HepG2 (cell line): ENCODE results near the gene AFG1L. TPM values are rescaled to one million over a fixed set of nuclear protein-coding genes. Genes with fewer than 3 reads are reported as not detected.

Experiments
- ATAC-seq: fragments of 200-7000 bp; cut with Tn5 transposase; 3 replicates; pipeline ENCODE4 v1.9.1; 2020; ENCODE audit warnings: mild to moderate bottlenecking, moderate library complexity
- BruUV-seq: library from RNA; stranded (reverse); fragments of 400-500 nt; replicated peaks from 2 replicates; lab custom pipeline; 2021; lab: Mats Ljungman, UMichigan
- CTCF ChIA-PET: fragments of 300-600 bp; formaldehyde crosslinking; extraction: SDS; loops from one replicate; lab custom pipeline; 2021; ENCODE audit warnings: low total read pairs, inconsistent platforms, low intra/inter-chr PET ratio; lab: Yijun Ruan, JAX
- POLR2A ChIA-PET: fragments of 350-600 bp; sonication (Branson Sonifier 250); formaldehyde crosslinking; loops from one replicate; lab custom pipeline; 2020; ENCODE audit warnings: antibody characterized with exemption, inconsistent platforms; lab: Yijun Ruan, JAX
- DNase-seq: peaks from one replicate; pipeline ENCODE4 v3.0.0-alpha.2; 2015; ENCODE audit warnings: low spot score
- FAIRE-seq: peaks from 3 replicates; lab custom pipeline; 2011; peaks lifted over from hg19 to GRCh38; lab: Jason Lieb, UNC
- H2AFZ ChIP-seq: one replicate; pipeline ENCODE4 v1.6.1; 2011; ENCODE audit warnings: low read length, inconsistent platforms
- H3K27ac ChIP-seq: fragments of 300-600 bp; 3 replicates; pipeline ENCODE4 v1.8.0; 2011; ENCODE audit warnings: mixed run types, mild to moderate bottlenecking, mixed read lengths, low read length, inconsistent platforms; ENCODE audit not compliant: insufficient read depth; ENCODE audit errors: extremely low read length
- H3K27me3 ChIP-seq, 2 experiments: fragments of 200-600 bp in 1 of 2; 2 replicates in 1 of 2; 3 replicates in 1 of 2; pipeline versions ENCODE4 v1.6.0 to v1.8.0; 2011; ENCODE audit warnings: low read length in 2 of 2, mild to moderate bottlenecking in 2 of 2, moderate library complexity in 2 of 2, inconsistent platforms in 1 of 2; ENCODE audit not compliant: insufficient read depth in 2 of 2, control insufficient read depth in 1 of 2
- H3K36me3 ChIP-seq, 2 experiments: fragments of 200-600 bp in 1 of 2; replicated peaks in 1 of 2; 2 replicates in 1 of 2; 3 replicates in 1 of 2; pipeline versions ENCODE4 v1.5.1 to v1.8.0; 2011; ENCODE audit warnings: low read length in 2 of 2, inconsistent platforms in 1 of 2; ENCODE audit not compliant: insufficient read depth in 2 of 2, control insufficient read depth in 1 of 2
- H3K4me1 ChIP-seq: 2 replicates; pipeline ENCODE4 v1.5.1; 2012; ENCODE audit warnings: low read length, inconsistent platforms; ENCODE audit not compliant: insufficient read depth
- H3K4me2 ChIP-seq: 2 replicates; pipeline ENCODE4 v1.6.0; 2011; ENCODE audit warnings: low read depth, low read length, inconsistent platforms
- H3K4me3 ChIP-seq, 3 experiments: fragments of 200-600 bp in 1 of 3; sonication (generic), shearing (Covaris generic) in 1 of 3; replicated peaks in 1 of 3; 2 replicates each; pipeline ENCODE4 v1.5.1; 2011 to 2016; ENCODE audit warnings: low read length in 3 of 3, inconsistent platforms in 2 of 3, low read depth in 2 of 3, mild to moderate bottlenecking in 2 of 3, control low read depth in 1 of 3, mixed read lengths in 1 of 3; ENCODE audit not compliant: insufficient read depth in 1 of 3
- H3K79me2 ChIP-seq: one replicate; pipeline ENCODE4 v1.6.1; 2011; ENCODE audit warnings: low read length, inconsistent platforms; ENCODE audit not compliant: insufficient read depth
- H3K9ac ChIP-seq: 2 replicates; pipeline ENCODE4 v1.6.0; 2011; ENCODE audit warnings: mild to moderate bottlenecking, low read depth, low read length, inconsistent platforms; ENCODE audit not compliant: insufficient read depth
- H3K9me3 ChIP-seq: 2 replicates; pipeline ENCODE4 v1.5.1; 2012; ENCODE audit warnings: mild to moderate bottlenecking, low read length
- H4K20me1 ChIP-seq: 2 replicates; pipeline ENCODE4 v1.6.0; 2011; ENCODE audit warnings: inconsistent platforms, mild to moderate bottlenecking, low read length, moderate library complexity; ENCODE audit not compliant: insufficient read depth
- ATF7-NPFF ChIP-seq: sonication (generic); formaldehyde crosslinking; IDR thresholded peaks from 2 replicates; pipeline ENCODE4 v1.8.1; 2023; ENCODE audit warnings: mild to moderate bottlenecking, low read depth, missing genetic modification reagents, moderate library complexity
- BRD4 ChIP-seq: sonication (generic); formaldehyde crosslinking; IDR thresholded peaks from 2 replicates; pipeline ENCODE4 v1.4.0; 2020; ENCODE audit warnings: missing genetic modification reagents
- DMAP1 ChIP-seq: IDR thresholded peaks from 2 replicates; pipeline ENCODE4 v1.6.1; 2016
- ETV5 ChIP-seq: IDR thresholded peaks from 2 replicates; pipeline ENCODE4 v1.6.1; 2018; ENCODE audit warnings: missing biosample characterization, missing genetic modification reagents, inconsistent platforms, borderline replicate concordance
- KLF6 ChIP-seq: IDR thresholded peaks from 2 replicates; pipeline ENCODE4 v1.8.0; 2016; ENCODE audit warnings: missing biosample characterization, missing genetic modification reagents
- NFE2L2 ChIP-seq: fragments of 150-350 bp; IDR thresholded peaks from 2 replicates; pipeline ENCODE4 v1.6.1; 2014; ENCODE audit warnings: low read length
- RARA ChIP-seq: IDR thresholded peaks from 2 replicates; pipeline ENCODE4 v1.6.1; 2016; ENCODE audit warnings: missing genetic modification reagents, missing compliant biosample characterization
- ZBTB7B ChIP-seq: sonication (generic); formaldehyde crosslinking; IDR thresholded peaks from 2 replicates; pipeline ENCODE4 v1.4.0; 2020; ENCODE audit warnings: missing genetic modification reagents
- ZMAT3 ChIP-seq: sonication (generic); formaldehyde crosslinking; conservative IDR thresholded peaks from 2 replicates; pipeline ENCODE4 v1.7.0; 2021; ENCODE audit warnings: missing genetic modification reagents
- ZNF652 ChIP-seq: IDR thresholded peaks from 2 replicates; pipeline ENCODE4 v1.6.1; 2016; ENCODE audit warnings: low read depth, borderline replicate concordance
- ZNF788 ChIP-seq: sonication (generic); formaldehyde crosslinking; IDR thresholded peaks from 2 replicates; pipeline ENCODE4 v1.5.0; 2020; ENCODE audit warnings: mild to moderate bottlenecking, missing genetic modification reagents, borderline replicate concordance
- WGBS: methylation state at CpG from one replicate; pipeline ENCODE4 v1.1.6; 2017; ENCODE audit warnings: low lambda C conversion rate; 5-methylcytosine and 5-hydroxymethylcytosine counted together
- in situ Hi-C: cut with HindIII; loops from 2 replicates; pipeline ENCODE4 v1.10.0; 2017; ENCODE audit warnings: low pct_unique_long_range_greater_than_20kb; ENCODE audit not compliant: extremely low pct_ligation_motif_present
- intact Hi-C: fragments of 100-400 bp; cut with micrococcal nuclease; formaldehyde crosslinking; loops from one replicate; pipeline ENCODE4 v1.10.0; 2022; ENCODE audit not compliant: unreplicated experiment
- polyA plus RNA-seq, 8 experiments: library from polyadenylated mRNA; depleted of rRNA in 3 of 8; stranded (reverse) in 7 of 8; unstranded in 1 of 8; fragments of >200 nt; fragmentation: Illumina TruSeq in 4 of 8; extraction: Trizol in 4 of 8; gene quantifications; 2 replicates each; pipeline versions ENCODE4 v1.2.1 to v1.2.3, GENCODE V29; 2011 to 2016; ENCODE audit warnings: low read depth in 4 of 8, missing spikeins in 1 of 8, mixed read lengths in 1 of 8; ENCODE audit not compliant: insufficient read depth in 1 of 8
- total RNA-seq, 5 experiments: library from RNA; depleted of rRNA; stranded (reverse); fragments of >200 nt; fragmentation: Illumina TruSeq; extraction: Trizol; gene quantifications; 2 replicates each; pipeline ENCODE4 v1.2.3, GENCODE V29; 2016; ENCODE audit warnings: low read depth in 1 of 5

Gene AFG1L
- total and polyA plus RNA-seq, 2 of the 13 experiments (the other 11 are each of a cell fraction or from before 2014, with no cell fraction given) = 3.1 to 14.0 TPM

DNA sequence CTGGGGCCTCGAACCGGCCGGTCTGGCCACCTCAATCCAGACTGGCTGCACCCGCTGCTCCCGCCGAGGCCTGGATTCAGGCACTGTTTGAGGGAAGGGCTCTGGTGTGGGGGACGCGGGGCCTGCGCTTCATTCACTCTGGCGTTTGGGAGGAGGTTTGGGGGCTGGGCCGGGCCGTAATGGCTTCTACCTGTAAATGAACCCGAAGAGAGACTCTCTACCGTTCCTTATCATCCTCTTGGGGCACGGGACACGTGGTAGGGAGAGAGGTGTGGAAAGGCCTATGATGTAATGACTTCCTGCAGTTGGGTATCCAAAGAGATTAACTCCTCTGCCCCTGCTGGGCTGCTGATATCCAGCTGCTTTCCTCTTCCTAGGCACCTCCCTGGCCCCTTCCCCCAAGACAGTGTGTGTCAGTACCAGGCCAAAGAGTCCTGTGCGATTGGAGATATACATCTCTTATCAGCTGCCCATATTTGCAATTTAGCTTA is 267.7 kb downstream of the AFG1L start (continued):
- TF ChIP-seq ETV5 (CRISPR knock-in tag) = peak; percentile 72
- TF ChIP-seq KLF6 (CRISPR knock-in tag) = peak; percentile 81; the same call in 1 of the 2 replicates
- TF ChIP-seq RARA = peak; percentile 53
- no peak for TF ChIP-seq ATF7-NPFF (CRISPR knock-in tag)
- peak; percentile 60; the same call in 1 of the 2 replicates for TF ChIP-seq DMAP1 (CRISPR knock-in tag)
- no peak for TF ChIP-seq ZBTB7B (CRISPR knock-in tag)
- peak; percentile 91 for TF ChIP-seq ZNF652 (CRISPR knock-in tag)
- TF ChIP-seq NFE2L2 = no peak
- TF ChIP-seq ZMAT3 (CRISPR knock-in tag) = 0 out of 2 replicates have a peak, but pooled peaks have one; percentile 50
- no peak; the same call in 1 of the 2 replicates for TF ChIP-seq ZNF788

DNA sequence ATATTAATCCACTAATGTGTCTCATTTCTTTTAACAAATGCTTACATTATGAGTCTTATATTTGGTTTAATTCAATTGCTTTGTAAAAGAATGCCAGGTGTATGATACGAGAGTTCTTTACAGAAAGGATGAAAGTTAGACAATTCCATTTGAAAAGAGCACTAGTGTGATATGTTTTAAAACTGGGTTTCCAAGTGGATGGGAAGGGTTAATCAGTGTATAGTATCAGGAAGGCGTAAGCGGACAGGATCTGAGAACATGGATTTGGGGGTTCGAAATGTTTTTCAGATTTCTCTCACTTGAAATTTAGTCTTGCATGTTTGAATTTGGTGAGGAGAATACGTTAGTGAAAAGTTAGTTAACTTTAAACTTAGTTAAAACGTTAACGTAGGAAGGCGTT is 268.4 kb downstream of the AFG1L start:
- H3K36me3 ChIP-seq = peaks cover 4 to 24% of the 10 kb centered on the region in 2 experiments; a peak in 3 of 5 replicates
- CTCF ChIA-PET = no interaction called here
- BruUV-seq = no TSS peak

More for the DNA sequence above, 268.4 kb downstream of the AFG1L start:
- Histone ChIP-seq H3K9me3 (no peaks in the 10 kb centered on the region), H2AFZ (no peak overlapping the region), H3K4me3 (peak overlapping the region; percentile 81 to 99 (median 90); a peak in 5 of 6 replicates), H4K20me1 (peaks cover 48% of the 10 kb centered on the region), H3K9ac (peak overlapping the region; percentile 79), H3K27ac (peak overlapping the region; percentile 59), H3K79me2 (peaks cover 68% of the 10 kb centered on the region), H3K4me2 (peak overlapping the region; percentile 94), H3K27me3 (no peaks in the 10 kb centered on the region; a peak in 1 of 5 replicates), H3K4me1 (peaks cover 51% of the 10 kb centered on the region)
- FAIRE-seq = no peak
- WGBS = 59% methylated on average over 8 of the region's 8 CpGs
- no peak for ATAC-seq
- intact Hi-C loops = loop anchor here (2.0 to 10.0 kb wide), 2 partner anchors 152 to 220 kb away; no protein-coding TSS in a partner anchor
- POLR2A ChIA-PET = no interaction called here
- TF ChIP-seq ZNF652 (CRISPR knock-in tag) (peak; percentile 77), BRD4 (CRISPR knock-in tag) (no peak)
- in situ Hi-C loops = loop anchor here (5.0 kb wide), 1 partner anchor 219 kb away; no protein-coding TSS in a partner anchor
- DNase-seq = no peak
